Fibroblast of the aortic adventitia (primary cell): ENCODE data around the gene IMMP2L. TPM values are rescaled to one million over a fixed set of nuclear protein-coding genes. Genes with fewer than 3 reads are reported as not detected.

Experiments used
- DNase-seq: peaks from one replicate; pipeline ENCODE4 v3.0.0-alpha.2; 2010; ENCODE audit warnings: low read depth
- H3K4me3 ChIP-seq: 2 replicates; pipeline ENCODE4 v1.5.1; 2011; ENCODE audit warnings: low read depth, mild to moderate bottlenecking, control low read depth, low read length, moderate library complexity
- CTCF ChIP-seq: IDR thresholded peaks from 2 replicates; pipeline ENCODE4 v1.5.1; 2011; ENCODE audit warnings: mild to moderate bottlenecking, low read length, control low read depth, inconsistent platforms; ENCODE audit not compliant: insufficient read depth
- total RNA-seq: library from RNA; depleted of rRNA; stranded (reverse); fragments of >200 nt; gene quantifications from 2 replicates; pipeline ENCODE4 v1.2.3, GENCODE V29; 2012; ENCODE audit warnings: low replicate concordance

Gene IMMP2L
- total RNA-seq, 1 donor, result 9.9 TPM

- H3K4me3 ChIP-seq, result no peak overlapping the region
- TF ChIP-seq CTCF, result no peak
- DNase-seq, result no peak
These were observed 422.0 kb downstream of the IMMP2L start for GRCh38 chr7:111140091-111140865.

DNA sequence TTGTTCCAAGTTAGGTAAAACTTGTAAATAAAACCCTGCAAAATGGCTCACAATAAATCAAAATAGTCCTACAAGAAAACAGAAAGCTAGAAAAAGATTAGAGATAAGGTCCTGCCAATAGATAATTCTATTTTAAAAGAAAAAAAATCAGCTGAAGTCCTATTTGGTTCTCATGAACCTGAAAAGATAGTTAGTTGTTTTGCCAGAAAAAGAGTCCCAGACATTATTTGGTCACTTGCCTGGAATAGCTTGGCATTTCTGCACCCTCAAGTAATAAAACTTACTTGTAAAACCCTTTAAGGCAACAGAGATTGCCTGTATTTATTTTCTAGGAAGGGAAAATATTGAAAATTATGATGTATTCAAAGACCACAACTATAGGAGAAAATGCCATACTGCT is 423.7 kb downstream of the IMMP2L start:
- no peak for TF ChIP-seq CTCF
- no peak overlapping the region for H3K4me3 ChIP-seq
- DNase-seq, result peak; percentile 44

GRCh38 chr7:111138193-111138569 is 424.1 kb downstream of the IMMP2L start:
- no peak for TF ChIP-seq CTCF
- H3K4me3 ChIP-seq, result no peak overlapping the region
- DNase-seq, result peak; percentile 35

GRCh38 chr7:111137296-111138192 is 424.7 kb downstream of the IMMP2L start:
- DNase-seq, result peak; percentile 56

DNA sequence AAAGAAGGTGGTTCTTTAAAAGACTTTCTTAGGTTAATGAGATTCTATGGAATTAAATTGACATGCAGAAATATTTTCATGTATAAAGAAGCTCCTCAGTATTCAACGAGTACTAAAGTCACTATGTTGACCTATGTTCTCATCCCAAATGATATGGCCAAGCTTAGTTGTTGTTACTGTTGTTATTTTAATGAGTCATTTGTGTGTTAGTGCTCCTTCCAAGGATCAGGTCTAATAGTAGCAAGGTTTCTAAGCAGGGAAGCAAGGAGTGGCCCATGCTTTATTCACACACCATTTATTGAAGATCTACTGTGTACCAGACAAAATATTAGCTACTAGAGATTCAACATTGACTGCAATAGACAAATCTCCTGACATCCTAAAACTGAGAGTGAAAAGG is 429.5 kb downstream of the IMMP2L start:
- no peak overlapping the region for H3K4me3 ChIP-seq
- no peak for TF ChIP-seq CTCF
- DNase-seq, result no peak

More at GRCh38 chr7:111137296-111138192, 424.7 kb downstream of the IMMP2L start:
- TF ChIP-seq CTCF, result no peak
- H3K4me3 ChIP-seq, result no peak overlapping the region

DNA sequence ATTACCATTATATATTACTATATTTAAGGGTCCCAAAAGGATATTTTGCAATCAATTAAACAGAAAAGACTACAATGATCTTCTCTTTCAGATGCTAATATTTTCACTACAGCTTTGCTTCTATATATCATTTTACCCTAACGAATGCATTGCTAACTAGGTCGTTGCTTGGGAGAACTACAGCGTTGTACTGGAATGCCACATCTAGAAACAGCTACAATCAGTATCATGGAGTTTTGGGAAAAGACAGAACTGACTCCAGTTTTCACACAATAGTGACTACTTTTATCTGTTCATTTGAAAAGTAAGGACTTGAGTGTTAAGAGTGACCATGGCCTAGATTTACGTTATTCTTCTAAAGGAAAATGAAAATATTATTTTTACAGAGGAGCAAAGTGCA is 432.9 kb downstream of the IMMP2L start:
- no peak for DNase-seq
- H3K4me3 ChIP-seq, result no peak overlapping the region
- TF ChIP-seq CTCF, result no peak
